Endodermal cell (in vitro differentiated cells): ENCODE results near the gene POLR3G. TPM values are rescaled to one million over a fixed set of nuclear protein-coding genes. Genes with fewer than 3 reads are reported as not detected.

ENCODE experiments used
- DNase-seq: peaks from one replicate; pipeline ENCODE4 v3.0.0-alpha.2; 2017
- H3K27ac ChIP-seq: 2 replicates; pipeline ENCODE4 v1.5.1; 2013; ENCODE audit warnings: mild to moderate bottlenecking, low read depth, low read length, moderate library complexity
- H3K27me3 ChIP-seq: 2 replicates; pipeline ENCODE4 v1.6.1; 2013; ENCODE audit warnings: mild to moderate bottlenecking, low read length, moderate library complexity; ENCODE audit not compliant: insufficient read depth, control insufficient read depth, poor library complexity, severe bottlenecking
- H3K36me3 ChIP-seq: 2 replicates; pipeline ENCODE4 v1.7.0; 2013; ENCODE audit warnings: mild to moderate bottlenecking, low read length, moderate library complexity; ENCODE audit not compliant: control insufficient read depth, insufficient read depth
- H3K4me1 ChIP-seq: one replicate; pipeline ENCODE4 v1.7.0; 2013; ENCODE audit warnings: low read length; ENCODE audit not compliant: control insufficient read depth, insufficient read depth
- H3K4me3 ChIP-seq: 2 replicates; pipeline ENCODE4 v1.5.1; 2013; ENCODE audit warnings: mild to moderate bottlenecking, low read length, moderate library complexity
- H3K9ac ChIP-seq: 2 replicates; pipeline ENCODE4 v1.6.1; 2013; ENCODE audit warnings: mild to moderate bottlenecking, low read length, moderate library complexity; ENCODE audit not compliant: poor library complexity, severe bottlenecking; ENCODE audit errors: extremely low read depth
- H3K9me3 ChIP-seq: 2 replicates; pipeline ENCODE4 v1.6.1; 2013; ENCODE audit warnings: mild to moderate bottlenecking, low read length, moderate library complexity; ENCODE audit not compliant: control insufficient read depth
- H3K27ac Mint-ChIP-seq: 2 replicates; pipeline ENCODE4 v1.8.0; 2020; ENCODE audit warnings: mixed read lengths
- H3K27me3 Mint-ChIP-seq: 2 replicates; pipeline ENCODE4 v1.8.0; 2021; ENCODE audit warnings: mild to moderate bottlenecking, mixed read lengths; ENCODE audit not compliant: insufficient read depth
- H3K36me3 Mint-ChIP-seq: 2 replicates; pipeline ENCODE4 v1.8.0; 2020; ENCODE audit warnings: low read depth, mixed read lengths
- H3K4me1 Mint-ChIP-seq: 2 replicates; pipeline ENCODE4 v1.8.0; 2020; ENCODE audit warnings: mixed read lengths
- H3K4me3 Mint-ChIP-seq: 2 replicates; pipeline ENCODE4 v1.8.0; 2020; ENCODE audit warnings: mild to moderate bottlenecking, moderate library complexity, mixed read lengths
- H3K9me3 Mint-ChIP-seq: 2 replicates; pipeline ENCODE4 v1.8.0; 2020; ENCODE audit warnings: mild to moderate bottlenecking, mixed read lengths
- CTCF ChIP-seq: fragments of 200-600 bp; sonication (generic); conservative IDR thresholded peaks from 2 replicates; pipeline ENCODE4 v1.5.0; 2021; ENCODE audit warnings: antibody characterized with exemption, mild to moderate bottlenecking
- WGBS, 2 experiments: methylation state at CpG; one replicate each; pipeline versions ENCODE4 v1.1.5 to v1.1.7; 2013; ENCODE audit warnings: missing lambda C conversion rate in 2 of 2, mixed read lengths in 1 of 2; ENCODE audit not compliant: insufficient coverage in 1 of 2, insufficient read length in 1 of 2; 5-methylcytosine and 5-hydroxymethylcytosine counted together
- total RNA-seq, 2 donors: library from RNA; stranded (reverse); fragmentation: NEBNext Ultra II Directional in 1 of 2; extraction: Animal tissue kit (Norgen Biotek cat#: 25700) in 1 of 2; gene quantifications; 2 replicates in 1 of 2; 3 replicates in 1 of 2; pipeline ENCODE4 v1.2.1, GENCODE V29; 2021

POLR3G gene
- total RNA-seq, 2 donors from 2014 or later, result 6.3 to 16.4 TPM

GRCh38 chr5:90558344-90559192 lies 83.9 kb downstream of the POLR3G start, which contains the start of gene ADGRV1:
ADGRV1 (plus strand) TSS chr5:90558797; CDS start chr5:90558896, 99 bp downstream.
- Mint-ChIP-seq H3K36me3 (no peaks in the 10 kb centered on the region), H3K9me3 (no peaks in the 10 kb centered on the region), H3K27ac (peak within 1 kb of the TSS; percentile 97), H3K4me3 (peak within 1 kb of the TSS; percentile 85), H3K27me3 (no peaks in the 10 kb centered on the region), H3K4me1 (peaks cover 70% of the 10 kb centered on the region)
- 0 to 1% methylated on average over 17 to 60 of the region's 60 CpGs for WGBS, 2 experiments
- peaks cover 20% of the 10 kb centered on the region for H3K4me1 ChIP-seq
- TF ChIP-seq CTCF, result no peak
- DNase-seq, result peak; percentile 99
- H3K27ac ChIP-seq, result peak within 1 kb of the TSS; percentile 7
- H3K27me3 ChIP-seq, result no peaks in the 10 kb centered on the region
- H3K4me3 ChIP-seq, result peak within 1 kb of the TSS; percentile 89
- H3K36me3 ChIP-seq, result no peaks in the 10 kb centered on the region
- H3K9me3 ChIP-seq, result no peaks in the 10 kb centered on the region
- peak within 1 kb of the TSS; percentile 70 for H3K9ac ChIP-seq

- H3K9me3 Mint-ChIP-seq, result no peaks in the 10 kb centered on the region
- H3K27me3 Mint-ChIP-seq, result no peaks in the 10 kb centered on the region
- H3K27ac Mint-ChIP-seq, result no peak overlapping the region
- DNase-seq, result no peak
- 78% methylated on average over 1 of the region's 2 CpGs; no CpG with 5 or more reads in 1 of the 2 experiments for WGBS, 2 experiments
- Histone ChIP-seq H3K4me3 (peak overlapping the region; percentile 89), H3K27ac (no peak overlapping the region), H3K9me3 (peaks cover 7% of the 10 kb centered on the region), H3K36me3 (no peaks in the 10 kb centered on the region), H3K4me1 (peaks cover 14% of the 10 kb centered on the region), H3K27me3 (no peaks in the 10 kb centered on the region), H3K9ac (no peak overlapping the region)
- H3K4me1 Mint-ChIP-seq, result peaks cover 49% of the 10 kb centered on the region
- H3K36me3 Mint-ChIP-seq, result peaks cover 9% of the 10 kb centered on the region
- H3K4me3 Mint-ChIP-seq, result peak overlapping the region; percentile 85
- no peak for TF ChIP-seq CTCF
Observed at GRCh38 chr5:90560771-90561170, 86.1 kb downstream of the POLR3G start.

- Mint-ChIP-seq H3K27me3 (no peaks in the 10 kb centered on the region), H3K4me3 (no peak overlapping the region), H3K9me3 (peaks cover 2% of the 10 kb centered on the region), H3K4me1 (peaks cover 39% of the 10 kb centered on the region), H3K36me3 (peaks cover 12% of the 10 kb centered on the region), H3K27ac (no peak overlapping the region)
- H3K4me3 ChIP-seq, result peak overlapping the region; percentile 89
- TF ChIP-seq CTCF, result no peak
- H3K27ac ChIP-seq, result no peak overlapping the region
- H3K4me1 ChIP-seq, result peaks cover 11% of the 10 kb centered on the region
- no peak for DNase-seq
- H3K9ac ChIP-seq, result no peak overlapping the region
- peaks cover 9% of the 10 kb centered on the region for H3K9me3 ChIP-seq
- no peaks in the 10 kb centered on the region for H3K27me3 ChIP-seq
- no CpG with 5 or more reads among the region's 1 CpG for WGBS, 2 experiments
- no peaks in the 10 kb centered on the region for H3K36me3 ChIP-seq
Observed at GRCh38 chr5:90561766-90562165, 87.1 kb downstream of the POLR3G start.
